MM.1S (cell line): ENCODE results near the gene OR2J1.
"Not testable (repeated sequence)": the region's sequence is repeated elsewhere in the genome, so short reads cannot be mapped to it uniquely, and the experiment has no call there.

ENCODE experiments used
- DNase-seq: peaks from one replicate; pipeline ENCODE4 v3.0.0-alpha.2; 2015
- H2AFZ ChIP-seq: fragments of 300-600 bp; sonication (generic); 2 replicates; pipeline ENCODE4 v1.6.0; 2016; ENCODE audit warnings: antibody characterized with exemption, low read length
- H3F3A ChIP-seq: fragments of 300-600 bp; sonication (generic); 2 replicates; pipeline ENCODE4 v1.6.1; 2016; ENCODE audit warnings: mild to moderate bottlenecking, antibody characterized with exemption, low read length, moderate library complexity, mixed read lengths; ENCODE audit not compliant: insufficient read depth
- H3K27ac ChIP-seq: fragments of 300-600 bp; sonication (generic); 2 replicates; pipeline ENCODE4 v1.5.1; 2016; ENCODE audit warnings: mild to moderate bottlenecking, low read length
- H3K27me3 ChIP-seq: fragments of 300-600 bp; sonication (generic); replicated peaks from 2 replicates; pipeline ENCODE4 v1.6.0; 2016; ENCODE audit warnings: low read length; ENCODE audit not compliant: insufficient read depth
- H3K36me3 ChIP-seq: fragments of 300-600 bp; sonication (generic); replicated peaks from 2 replicates; pipeline ENCODE4 v1.6.1; 2016; ENCODE audit warnings: mild to moderate bottlenecking, low read length, mixed read lengths; ENCODE audit not compliant: insufficient read depth
- H3K4me1 ChIP-seq: fragments of 300-600 bp; sonication (generic); 2 replicates; pipeline ENCODE4 v1.6.1; 2016; ENCODE audit warnings: low read length, mixed read lengths
- H3K4me2 ChIP-seq: fragments of 300-600 bp; sonication (generic); 2 replicates; pipeline ENCODE4 v1.6.0; 2016; ENCODE audit warnings: low read depth, low read length
- H3K4me3 ChIP-seq: fragments of 300-600 bp; sonication (generic); 2 replicates; pipeline ENCODE4 v1.5.1; 2016; ENCODE audit warnings: low read length, mixed read lengths
- H3K79me2 ChIP-seq: fragments of 300-600 bp; sonication (generic); 2 replicates; pipeline ENCODE4 v1.6.1; 2016; ENCODE audit warnings: mixed run types, low read length, mixed read lengths
- H3K9ac ChIP-seq: fragments of 300-600 bp; sonication (generic); 2 replicates; pipeline ENCODE4 v1.6.1; 2016; ENCODE audit warnings: low read length, mixed read lengths
- H3K9me2 ChIP-seq: fragments of 300-600 bp; sonication (generic); replicated peaks from 2 replicates; pipeline ENCODE4 v1.6.1; 2016; ENCODE audit warnings: mild to moderate bottlenecking, low read length, mixed read lengths; ENCODE audit not compliant: insufficient read depth
- H3K9me3 ChIP-seq: fragments of 300-600 bp; sonication (generic); replicated peaks from 2 replicates; pipeline ENCODE4 v1.6.1; 2016; ENCODE audit warnings: mild to moderate bottlenecking, low read length, mixed read lengths; ENCODE audit not compliant: insufficient read depth
- H4K20me1 ChIP-seq: fragments of 300-600 bp; sonication (generic); 2 replicates; pipeline ENCODE4 v1.6.1; 2016; ENCODE audit warnings: mild to moderate bottlenecking, low read length, moderate library complexity, mixed read lengths; ENCODE audit not compliant: insufficient read depth
- EZH2 ChIP-seq: fragments of 300-600 bp; sonication (generic); optimal IDR thresholded peaks from 2 replicates; pipeline ENCODE3; 2017; ENCODE audit warnings: low read depth, mild to moderate bottlenecking, antibody characterized with exemption, low read length, mixed read lengths
- EZH2phosphoT487 ChIP-seq: fragments of 300-600 bp; sonication (generic); IDR thresholded peaks from 2 replicates; pipeline ENCODE4 v1.6.1; 2018; ENCODE audit warnings: antibody characterized with exemption, low read length
- TF ChIP-seq, protein P1 (sequence below): fragments of 300-600 bp; sonication (generic); IDR thresholded peaks from 2 replicates; pipeline ENCODE4 v1.5.1; 2016; ENCODE audit warnings: antibody characterized with exemption, low read length, mixed read lengths

The OR2J1 gene

DNA sequence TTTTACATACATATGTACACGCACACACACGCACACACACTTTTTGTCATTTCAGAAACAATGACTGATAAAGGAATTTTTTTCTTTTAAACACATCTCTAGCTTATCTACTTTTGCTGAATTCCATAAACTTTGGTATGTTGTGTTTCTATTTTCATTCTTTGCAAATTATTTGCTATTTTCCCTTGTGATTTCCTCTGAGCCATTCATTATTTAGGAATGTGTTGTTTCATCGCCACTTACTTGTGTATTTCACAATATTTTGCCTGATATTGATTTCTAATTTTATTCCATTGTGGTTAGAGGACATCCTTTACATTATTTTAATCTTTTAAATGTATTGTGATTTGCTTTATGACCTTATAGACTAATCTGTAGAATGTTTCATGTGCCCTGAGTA lies 47.8 kb downstream of the OR2J1 start:
- H3K9ac ChIP-seq, result no peak overlapping the region
- H3K27me3 ChIP-seq, result no peaks in the 10 kb centered on the region
- no peaks in the 10 kb centered on the region for H3F3A ChIP-seq
- H4K20me1 ChIP-seq, result no peaks in the 10 kb centered on the region
- H3K9me2 ChIP-seq, result no peaks in the 10 kb centered on the region
- DNase-seq, result no peak
- no peak overlapping the region for H3K4me2 ChIP-seq
- H3K4me3 ChIP-seq, result no peak overlapping the region
- TF ChIP-seq EZH2phosphoT487, result no peak
- TF ChIP-seq EZH2, result no peak
- TF ChIP-seq, protein P1, sequence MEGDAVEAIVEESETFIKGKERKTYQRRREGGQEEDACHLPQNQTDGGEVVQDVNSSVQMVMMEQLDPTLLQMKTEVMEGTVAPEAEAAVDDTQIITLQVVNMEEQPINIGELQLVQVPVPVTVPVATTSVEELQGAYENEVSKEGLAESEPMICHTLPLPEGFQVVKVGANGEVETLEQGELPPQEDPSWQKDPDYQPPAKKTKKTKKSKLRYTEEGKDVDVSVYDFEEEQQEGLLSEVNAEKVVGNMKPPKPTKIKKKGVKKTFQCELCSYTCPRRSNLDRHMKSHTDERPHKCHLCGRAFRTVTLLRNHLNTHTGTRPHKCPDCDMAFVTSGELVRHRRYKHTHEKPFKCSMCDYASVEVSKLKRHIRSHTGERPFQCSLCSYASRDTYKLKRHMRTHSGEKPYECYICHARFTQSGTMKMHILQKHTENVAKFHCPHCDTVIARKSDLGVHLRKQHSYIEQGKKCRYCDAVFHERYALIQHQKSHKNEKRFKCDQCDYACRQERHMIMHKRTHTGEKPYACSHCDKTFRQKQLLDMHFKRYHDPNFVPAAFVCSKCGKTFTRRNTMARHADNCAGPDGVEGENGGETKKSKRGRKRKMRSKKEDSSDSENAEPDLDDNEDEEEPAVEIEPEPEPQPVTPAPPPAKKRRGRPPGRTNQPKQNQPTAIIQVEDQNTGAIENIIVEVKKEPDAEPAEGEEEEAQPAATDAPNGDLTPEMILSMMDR, result no peak
- H2AFZ ChIP-seq, result no peak overlapping the region
- H3K79me2 ChIP-seq, result no peaks in the 10 kb centered on the region
- no peak overlapping the region for H3K27ac ChIP-seq
- H3K36me3 ChIP-seq, result no peaks in the 10 kb centered on the region
- H3K9me3 ChIP-seq, result no peaks in the 10 kb centered on the region
- no peaks in the 10 kb centered on the region for H3K4me1 ChIP-seq

DNA sequence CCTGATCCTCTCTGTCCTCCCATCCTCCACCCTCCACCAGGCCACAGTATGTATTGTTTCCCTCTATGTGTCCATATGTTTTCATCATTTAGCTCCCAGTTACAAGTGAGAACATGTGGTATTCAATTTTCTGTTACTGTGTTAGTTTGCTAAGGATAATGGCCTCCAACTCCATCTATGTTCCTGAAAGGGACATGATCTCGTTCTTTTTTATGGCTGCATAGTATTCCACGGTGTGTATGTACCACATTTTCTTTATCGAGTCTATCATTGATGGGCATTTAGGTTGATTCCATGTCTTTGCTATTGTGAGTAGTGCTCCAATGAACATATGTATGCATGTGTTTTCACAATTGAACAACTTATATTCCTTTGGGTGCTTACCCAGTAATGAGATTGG lies 50.2 kb downstream of the OR2J1 start:
- H3K4me2 ChIP-seq, result not testable (repeated sequence)

More for the DNA sequence above, 50.2 kb downstream of the OR2J1 start:
- H3K9me2 ChIP-seq, DNase-seq, H3F3A ChIP-seq, H3K4me1 ChIP-seq, H3K4me3 ChIP-seq, H3K9me3 ChIP-seq, H3K27me3 ChIP-seq, H3K36me3 ChIP-seq, H3K79me2 ChIP-seq, H4K20me1 ChIP-seq, H3K27ac ChIP-seq, H2AFZ ChIP-seq, H3K9ac ChIP-seq: not testable (repeated sequence)
